CD14-positive monocyte (primary cell): Measurements from ENCODE around the gene TNIP1. TPM values are rescaled to one million over a fixed set of nuclear protein-coding genes. Genes with fewer than 3 reads are reported as not detected.

ENCODE experiments used
- DNase-seq, 3 donors: peaks; one replicate each; pipeline ENCODE4 v3.0.0-alpha.2; 2011 to 2022
- H2AFZ ChIP-seq: 2 replicates; pipeline ENCODE4 v1.6.0; 2012; ENCODE audit warnings: mild to moderate bottlenecking, low read depth, low read length, inconsistent platforms; ENCODE audit not compliant: insufficient read depth, poor library complexity, severe bottlenecking
- H3K27ac ChIP-seq, 2 donors: 1 replicate in 1 of 2; 2 replicates in 1 of 2; pipeline ENCODE4 v1.5.1; 2012 to 2013; ENCODE audit warnings: low read length in 2 of 2, control low read depth in 1 of 2, inconsistent platforms in 1 of 2, low read depth in 1 of 2, mild to moderate bottlenecking in 1 of 2
- H3K27me3 ChIP-seq, 2 donors: one replicate each; pipeline versions ENCODE4 v1.6.0 to v1.6.1; 2011 to 2013; ENCODE audit warnings: low read length in 2 of 2; ENCODE audit not compliant: control insufficient read depth in 2 of 2, insufficient read depth in 2 of 2
- H3K36me3 ChIP-seq, 2 donors: replicated peaks in 1 of 2; 1 replicate in 1 of 2; 2 replicates in 1 of 2; pipeline versions ENCODE4 v1.5.1 to v1.6.1; 2012 to 2013; ENCODE audit warnings: low read length in 2 of 2, control low read depth in 1 of 2, inconsistent platforms in 1 of 2, mild to moderate bottlenecking in 1 of 2; ENCODE audit not compliant: insufficient read depth in 2 of 2, control insufficient read depth in 1 of 2
- H3K4me1 ChIP-seq, 2 donors: 1 replicate in 1 of 2; 2 replicates in 1 of 2; pipeline versions ENCODE4 v1.5.1 to v1.6.1; 2012 to 2013; ENCODE audit warnings: low read length in 2 of 2, control low read depth in 1 of 2, inconsistent platforms in 1 of 2, mild to moderate bottlenecking in 1 of 2, moderate library complexity in 1 of 2; ENCODE audit not compliant: insufficient read depth in 2 of 2, control insufficient read depth in 1 of 2
- H3K4me2 ChIP-seq: replicated peaks from 2 replicates; pipeline ENCODE3; 2012; ENCODE audit warnings: low read length, moderate library complexity, mild to moderate bottlenecking; ENCODE audit not compliant: poor library complexity, severe bottlenecking; ENCODE audit errors: extremely low read depth
- H3K4me3 ChIP-seq, 3 experiments: fragments of 200-600 bp in 1 of 3; sonication (generic) in 1 of 3; replicated peaks in 1 of 3; 1 replicate in 2 of 3; 2 replicates in 1 of 3; pipeline ENCODE4 v1.5.1; 2011 to 2013; ENCODE audit warnings: low read length in 3 of 3, mild to moderate bottlenecking in 3 of 3, control low read depth in 2 of 3, low read depth in 2 of 3, inconsistent platforms in 1 of 3, moderate library complexity in 1 of 3
- H3K79me2 ChIP-seq: 2 replicates; pipeline ENCODE4 v1.6.0; 2012; ENCODE audit warnings: mild to moderate bottlenecking, control low read depth, inconsistent platforms, low read length, moderate library complexity; ENCODE audit not compliant: insufficient read depth
- H3K9ac ChIP-seq: 2 replicates; pipeline ENCODE4 v1.6.0; 2017; ENCODE audit warnings: low read length, mild to moderate bottlenecking; ENCODE audit not compliant: insufficient read depth, poor library complexity, severe bottlenecking
- H3K9me3 ChIP-seq, 2 donors: replicated peaks in 1 of 2; 1 replicate in 1 of 2; 2 replicates in 1 of 2; pipeline versions ENCODE4 v1.5.1 to v1.6.1; 2012 to 2013; ENCODE audit warnings: low read length in 2 of 2, control low read depth in 1 of 2; ENCODE audit not compliant: control insufficient read depth in 1 of 2, insufficient read depth in 1 of 2
- H4K20me1 ChIP-seq: 2 replicates; pipeline ENCODE4 v1.6.0; 2012; ENCODE audit warnings: mild to moderate bottlenecking, low read length, control low read depth, moderate library complexity; ENCODE audit not compliant: insufficient read depth
- H3K27ac Mint-ChIP-seq, 7 donors: one replicate each; pipeline ENCODE4 v1.8.0; 2020; ENCODE audit warnings: mild to moderate bottlenecking in 7 of 7, mixed read lengths in 7 of 7, moderate library complexity in 6 of 7, inconsistent platforms in 2 of 7
- H3K27me3 Mint-ChIP-seq, 3 donors: one replicate each; pipeline ENCODE4 v1.8.0; 2021 to 2022; ENCODE audit warnings: low read depth in 3 of 3, mild to moderate bottlenecking in 3 of 3, mixed read lengths in 3 of 3, moderate library complexity in 3 of 3, inconsistent platforms in 1 of 3
- H3K36me3 Mint-ChIP-seq, 2 donors: one replicate each; pipeline ENCODE4 v1.8.0; 2020; ENCODE audit warnings: mixed read lengths in 2 of 2, inconsistent platforms in 1 of 2, mild to moderate bottlenecking in 1 of 2
- H3K4me1 Mint-ChIP-seq: one replicate; pipeline ENCODE4 v1.8.0; 2020; ENCODE audit warnings: mild to moderate bottlenecking, mixed read lengths
- H3K4me3 Mint-ChIP-seq, 2 donors: one replicate each; pipeline ENCODE4 v1.8.0; 2020; ENCODE audit warnings: mild to moderate bottlenecking in 2 of 2, mixed read lengths in 2 of 2, moderate library complexity in 1 of 2
- H3K9me3 Mint-ChIP-seq, 7 donors: one replicate each; pipeline ENCODE4 v1.8.0; 2020 to 2022; ENCODE audit warnings: mixed read lengths in 7 of 7, mild to moderate bottlenecking in 6 of 7, moderate library complexity in 6 of 7, inconsistent platforms in 2 of 7
- CTCF ChIP-seq: fragments of 200-600 bp; IDR thresholded peaks from one replicate; pipeline ENCODE4 v1.8.0; 2022; ENCODE audit warnings: antibody characterized with exemption, mild to moderate bottlenecking
- WGBS: methylation state at CpG from one replicate; pipeline ENCODE4 v1.1.5; 2013; ENCODE audit warnings: missing lambda C conversion rate; ENCODE audit not compliant: insufficient coverage; 5-methylcytosine and 5-hydroxymethylcytosine counted together
- intact Hi-C, 2 donors: fragments of 100-400 bp; cut with micrococcal nuclease; formaldehyde crosslinking; loops; one replicate each; pipeline versions ENCODE4 v1.15.0 to v1.15.1; 2023
- polyA plus RNA-seq, 3 donors: library from polyadenylated mRNA; depleted of rRNA in 1 of 3; unstranded in 2 of 3; stranded (reverse) in 1 of 3; fragments of 300-500 nt in 2 of 3; fragments of >200 nt in 1 of 3; fragmentation: Illumina TruSeq in 2 of 3; gene quantifications; 1 replicate in 2 of 3; 2 replicates in 1 of 3; pipeline ENCODE4 v1.2.3, GENCODE V29; 2012 to 2021

TNIP1 gene
- polyA plus RNA-seq, 3 donors, result 30.8 to 108 (median 46.4) TPM

GRCh38 chr5:151022511-151023018 lies 58.3 kb downstream of the TNIP1 start:
- Histone ChIP-seq H3K9me3 (no peaks in the 10 kb centered on the region), H3K4me1 (peaks cover 44 to 46% of the 10 kb centered on the region in 2 donors), H3K79me2 (no peaks in the 10 kb centered on the region), H3K9ac (no peak overlapping the region), H3K4me2 (no peak overlapping the region), H3K27ac (no peak overlapping the region), H3K27me3 (no peaks in the 10 kb centered on the region), H2AFZ (no peak overlapping the region), H4K20me1 (peaks cover 35% of the 10 kb centered on the region), H3K36me3 (peaks cover 9 to 24% of the 10 kb centered on the region in 2 donors), H3K4me3 (no peak overlapping the region)
- Mint-ChIP-seq H3K4me1 (peaks cover 57% of the 10 kb centered on the region), H3K4me3 (no peak overlapping the region), H3K9me3 (no peaks in the 10 kb centered on the region), H3K36me3 (peaks cover 27 to 35% of the 10 kb centered on the region in 2 donors), H3K27me3 (peaks cover 3 to 10% (median 6%) of the 10 kb centered on the region in 3 donors), H3K27ac (peak overlapping the region in 1 of 7 donors; percentile 3)
- intact Hi-C loops, result no loop called here
- WGBS, result 75% methylated on average over 4 of the region's 7 CpGs
- no peak for DNase-seq
- no peak for TF ChIP-seq CTCF

- Mint-ChIP-seq H3K27me3 (peaks cover 4 to 10% (median 6%) of the 10 kb centered on the region in 3 donors), H3K4me1 (peaks cover 65% of the 10 kb centered on the region), H3K27ac (peak overlapping the region in 1 of 7 donors; percentile 58), H3K9me3 (no peaks in the 10 kb centered on the region), H3K36me3 (peaks cover 21 to 27% of the 10 kb centered on the region in 2 donors), H3K4me3 (no peak overlapping the region)
- TF ChIP-seq CTCF, result no peak
- no peak overlapping the region for H3K4me3 ChIP-seq
- peaks cover 30% of the 10 kb centered on the region for H4K20me1 ChIP-seq
- intact Hi-C loops, result no loop called here
- no peak overlapping the region for H3K9ac ChIP-seq
- H3K27me3 ChIP-seq, result no peaks in the 10 kb centered on the region
- no peaks in the 10 kb centered on the region for H3K9me3 ChIP-seq
- peaks cover 52 to 54% of the 10 kb centered on the region in 2 donors for H3K4me1 ChIP-seq
- no peak overlapping the region for H3K4me2 ChIP-seq
- DNase-seq, result no peak
- whole genome bisulfite sequencing, result 86% methylated on average over 1 of the region's 6 CpGs
- peaks cover 4 to 16% of the 10 kb centered on the region in 2 donors for H3K36me3 ChIP-seq
- no peaks in the 10 kb centered on the region for H3K79me2 ChIP-seq
- no peak overlapping the region for H3K27ac ChIP-seq
- no peak overlapping the region for H2AFZ ChIP-seq
These were observed 59.1 kb downstream of the TNIP1 start for GRCh38 chr5:151021746-151022145.
